ENCODE results near the gene MYOG. TPM values are rescaled to one million over a fixed set of nuclear protein-coding genes. Genes with fewer than 3 reads are reported as not detected.

Gene MYOG
- total RNA-seq, 2 experiments from 2014 or later, result not detected

DNA sequence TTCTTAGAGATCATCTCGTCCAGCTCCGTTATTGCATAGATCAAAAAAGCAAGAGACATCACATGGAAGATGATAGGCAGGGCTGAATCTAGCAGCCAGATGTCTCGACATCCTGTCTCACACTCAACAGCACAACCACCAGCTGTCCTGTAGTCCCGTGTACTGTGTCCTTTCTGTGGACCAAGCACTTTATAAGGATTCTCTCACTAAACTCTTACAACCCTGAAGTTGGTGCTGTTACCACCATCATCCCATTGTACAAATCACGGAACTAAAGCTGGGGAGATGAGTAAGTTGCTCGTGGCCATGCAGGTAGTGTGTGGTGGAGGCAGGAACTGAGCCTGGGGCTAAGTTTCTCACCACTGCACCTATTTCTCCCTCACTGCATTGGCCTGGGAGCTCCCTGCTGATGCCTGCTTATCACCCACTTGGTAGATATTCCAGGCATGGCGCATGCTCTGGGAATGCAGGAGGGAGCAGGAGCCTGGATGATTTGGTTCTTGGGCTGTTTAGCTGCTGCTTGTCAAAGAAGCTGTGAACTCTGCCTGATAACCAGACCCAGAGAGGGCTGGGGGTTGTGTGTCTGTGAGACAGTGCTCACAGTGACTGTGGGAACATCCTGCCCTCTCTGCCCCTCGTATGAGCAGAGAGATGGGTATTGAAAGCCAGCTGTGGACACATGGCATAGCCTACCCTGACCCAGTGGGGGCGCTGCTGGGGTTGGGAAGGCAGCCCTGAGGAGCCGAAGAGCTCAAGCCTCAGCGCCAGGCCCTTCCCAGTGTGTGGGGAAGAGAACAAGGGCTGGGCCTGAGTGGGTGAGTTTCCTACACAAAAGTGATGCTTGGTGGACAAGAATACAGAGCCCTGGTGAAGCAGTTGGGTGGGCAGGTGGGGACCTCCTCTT is 46.0 kb downstream of the MYOG start:
- H3K36me3 Mint-ChIP-seq (ENCODE audit: low read depth), result peaks cover 5% of the 10 kb centered on the region

DNA sequence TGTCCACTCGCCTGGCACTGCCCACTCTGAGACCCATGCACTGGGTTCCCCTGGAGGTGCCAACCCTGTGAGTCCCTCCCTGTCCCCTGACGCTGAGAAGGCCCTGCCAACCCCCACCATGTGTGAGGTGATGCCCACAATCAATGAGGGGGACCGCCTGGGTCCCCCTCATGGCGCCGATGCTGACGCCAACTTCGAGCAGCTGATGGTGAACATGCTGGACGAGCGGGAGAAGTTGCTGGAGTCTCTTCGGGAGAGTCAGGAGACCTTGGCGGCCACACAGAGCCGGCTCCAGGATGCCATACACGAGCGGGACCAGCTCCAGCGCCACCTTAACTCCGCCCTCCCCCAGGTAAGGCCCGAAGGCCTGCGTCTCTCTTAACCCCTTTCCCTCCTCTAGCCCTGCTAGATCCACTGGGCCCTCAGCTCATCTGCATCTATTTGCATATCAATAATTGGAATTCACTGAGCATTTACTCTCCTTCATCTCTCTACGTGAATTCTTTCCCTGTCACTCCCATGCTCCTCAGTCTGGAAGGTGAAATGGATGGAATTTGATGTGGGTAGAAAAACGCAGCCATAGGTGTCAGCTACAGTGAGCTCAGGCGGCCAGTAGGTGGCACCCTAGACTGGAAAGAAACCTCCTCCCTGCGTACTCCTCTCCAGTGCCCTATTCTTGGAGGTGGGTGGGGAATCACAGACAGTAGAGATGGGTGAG is 46.8 kb downstream of the MYOG start:
- peak; percentile 67 for DNase-seq
- Mint-ChIP-seq H3K4me1 (peaks cover 10% of the 10 kb centered on the region), H3K9me3 (no peaks in the 10 kb centered on the region), H3K36me3 (ENCODE audit: low read depth) (peaks cover 4% of the 10 kb centered on the region), H3K27ac (no peak overlapping the region), H3K27me3 (no peaks in the 10 kb centered on the region), H3K4me3 (no peak overlapping the region)
- POLR2A ChIA-PET, result interaction anchor here (1.2 kb wide), 1 partner anchor 16 kb away, joined by 3 read pairs; no protein-coding TSS in a partner anchor
- CTCF ChIA-PET, result interaction anchor here (0.5 to 5.5 kb wide), 40 partner anchors 9 to 873 kb away, joined by 3 to 105 read pairs (median 4); partner anchors contain the start of gene PPFIA4

More for the DNA sequence above, 46.0 kb downstream of the MYOG start:
- H3K9me3 Mint-ChIP-seq, result no peaks in the 10 kb centered on the region
- CTCF ChIA-PET, result interaction anchor here (0.5 to 5.5 kb wide), 45 partner anchors 9 to 874 kb away, joined by 3 to 105 read pairs (median 4); partner anchors contain the start of gene PPFIA4
- no peak overlapping the region for H3K4me3 Mint-ChIP-seq
- POLR2A ChIA-PET, result interaction anchor here (0.6 to 1.4 kb wide), 3 partner anchors 10 to 160 kb away, joined by 3 read pairs; no protein-coding TSS in a partner anchor
- DNase-seq, result no peak
- H3K4me1 Mint-ChIP-seq, result peaks cover 10% of the 10 kb centered on the region
- no peaks in the 10 kb centered on the region for H3K27me3 Mint-ChIP-seq
- H3K27ac Mint-ChIP-seq, result no peak overlapping the region

DNA sequence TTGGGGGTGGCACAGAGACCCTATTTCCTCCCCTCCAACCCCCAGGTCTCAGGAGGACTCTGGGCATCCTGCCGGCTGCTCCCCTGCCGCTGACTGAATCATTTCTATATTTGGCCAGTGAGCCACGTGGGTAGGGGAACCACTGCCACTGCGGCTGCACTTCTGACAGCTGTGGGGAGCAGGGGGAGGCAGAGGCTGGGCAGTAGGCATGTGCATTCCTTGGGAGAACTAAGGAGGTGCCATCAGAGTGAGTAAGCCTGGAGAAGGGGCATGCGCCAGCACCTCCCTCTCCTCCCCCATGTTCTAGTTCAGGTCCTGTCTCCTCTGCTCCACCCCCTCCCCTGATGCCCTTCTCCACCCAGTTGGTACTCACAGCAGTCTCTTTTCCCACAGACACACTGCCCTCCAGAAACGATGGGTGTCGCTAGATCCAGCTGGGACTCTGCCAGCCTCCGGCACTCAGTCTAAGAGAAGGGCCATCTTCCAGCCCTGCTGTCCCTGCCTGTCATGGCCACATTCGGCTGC is 47.5 kb downstream of the MYOG start:
- Mint-ChIP-seq H3K4me1 (peaks cover 10% of the 10 kb centered on the region), H3K27me3 (no peaks in the 10 kb centered on the region), H3K4me3 (no peak overlapping the region), H3K9me3 (no peaks in the 10 kb centered on the region), H3K36me3 (ENCODE audit: low read depth) (peaks cover 4% of the 10 kb centered on the region), H3K27ac (no peak overlapping the region)
- CTCF ChIA-PET, result interaction anchor here (0.9 to 5.5 kb wide), 14 partner anchors 8 to 367 kb away, joined by 3 to 105 read pairs (median 12); partner anchors contain the start of gene PPFIA4
- no peak for DNase-seq
- POLR2A ChIA-PET, result no interaction called here

DNA sequence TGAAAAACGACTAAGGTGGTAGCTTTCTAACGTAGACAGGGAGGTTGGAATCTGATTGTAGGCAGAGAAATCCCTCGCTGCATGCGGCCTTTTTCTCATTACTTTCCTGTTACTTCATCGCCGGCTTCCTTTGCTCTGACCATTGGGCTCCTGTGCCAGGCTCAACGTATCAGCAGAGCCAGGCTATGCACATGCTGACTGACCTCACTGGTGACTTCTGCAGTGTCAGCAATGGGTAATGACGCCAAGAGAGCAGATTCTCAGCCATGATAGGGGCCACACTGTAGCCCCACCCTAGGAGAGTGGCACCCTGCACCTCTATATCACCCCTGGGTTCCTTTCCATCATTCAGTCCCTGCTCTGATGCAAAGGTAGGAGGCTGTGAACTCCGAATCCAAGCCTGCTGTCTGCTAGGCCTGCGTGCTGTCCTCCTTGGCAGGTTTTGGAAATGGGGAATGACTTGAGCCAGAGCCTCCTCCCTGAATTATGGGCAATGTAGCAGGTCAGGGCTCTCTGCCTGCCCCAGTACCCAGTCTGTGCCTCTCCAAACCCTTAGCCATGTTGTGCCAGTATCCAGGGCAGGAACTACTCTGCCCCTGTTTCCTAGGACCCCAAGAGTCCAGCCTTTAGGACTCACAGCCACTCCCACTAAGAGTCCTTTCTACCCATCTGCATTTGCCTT is 48.2 kb downstream of the MYOG start:
- peaks cover 4% of the 10 kb centered on the region for H3K36me3 Mint-ChIP-seq (ENCODE audit: low read depth)
- no peak overlapping the region for H3K4me3 Mint-ChIP-seq
- no peak for DNase-seq
- H3K27me3 Mint-ChIP-seq, result no peaks in the 10 kb centered on the region
- POLR2A ChIA-PET, result no interaction called here
- H3K4me1 Mint-ChIP-seq, result peaks cover 10% of the 10 kb centered on the region
- CTCF ChIA-PET, result no interaction called here
- no peak overlapping the region for H3K27ac Mint-ChIP-seq
- H3K9me3 Mint-ChIP-seq, result no peaks in the 10 kb centered on the region

DNA sequence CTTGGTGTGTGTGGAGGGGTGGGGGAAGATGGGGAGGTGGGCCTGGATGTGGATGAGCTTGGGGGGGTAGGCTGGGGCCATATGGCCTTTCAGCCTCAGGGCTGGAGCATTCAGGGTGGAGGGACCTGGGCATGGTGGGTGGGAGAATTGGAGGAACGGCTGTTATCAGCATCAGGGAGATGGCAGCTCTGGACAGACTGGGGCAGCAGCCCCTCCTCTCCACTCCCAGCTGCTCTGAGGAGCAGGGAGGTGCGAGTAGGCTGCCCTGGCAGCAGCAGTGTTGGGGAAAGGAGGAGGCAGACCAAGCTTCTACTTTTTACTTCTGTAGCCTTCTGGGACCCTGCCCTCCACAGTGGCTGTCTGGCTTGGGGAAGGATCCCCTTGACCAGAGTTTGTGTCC is 49.3 kb downstream of the MYOG start:
- H3K4me3 Mint-ChIP-seq, result no peak overlapping the region
- CTCF ChIA-PET, result interaction anchor here (1.0 kb wide), 1 partner anchor 180 kb away, joined by 3 read pairs; no protein-coding TSS in a partner anchor

DNA sequence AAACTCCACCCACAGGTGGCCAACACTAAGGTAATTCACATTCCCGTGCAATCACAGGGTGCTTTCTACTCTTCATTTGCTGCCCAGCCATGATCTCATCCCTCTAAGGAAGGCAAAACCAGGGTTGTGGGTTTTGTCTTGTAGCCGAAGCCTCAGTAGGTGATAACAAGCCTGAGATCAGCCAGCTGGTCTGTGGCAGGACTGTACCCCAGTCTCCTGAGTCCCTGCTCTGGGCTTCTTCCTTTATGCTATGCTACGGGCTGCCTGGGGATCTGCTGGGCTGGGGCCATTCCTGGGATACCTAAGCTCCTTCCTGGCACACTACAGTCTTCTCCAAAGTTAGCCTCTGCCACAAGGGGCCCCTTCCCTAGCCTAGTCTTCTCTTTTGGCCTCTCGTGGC is 49.7 kb downstream of the MYOG start:
- Mint-ChIP-seq H3K27me3 (no peaks in the 10 kb centered on the region), H3K27ac (no peak overlapping the region), H3K4me3 (no peak overlapping the region), H3K4me1 (peaks cover 10% of the 10 kb centered on the region), H3K9me3 (no peaks in the 10 kb centered on the region), H3K36me3 (ENCODE audit: low read depth) (peaks cover 4% of the 10 kb centered on the region)
- POLR2A ChIA-PET, result no interaction called here
- CTCF ChIA-PET, result interaction anchor here (1.0 kb wide), 1 partner anchor 180 kb away, joined by 3 read pairs; no protein-coding TSS in a partner anchor
- DNase-seq, result no peak

More for the DNA sequence above, 49.3 kb downstream of the MYOG start:
- Mint-ChIP-seq H3K36me3 (ENCODE audit: low read depth) (peaks cover 4% of the 10 kb centered on the region), H3K27me3 (no peaks in the 10 kb centered on the region), H3K27ac (no peak overlapping the region), H3K9me3 (no peaks in the 10 kb centered on the region), H3K4me1 (peaks cover 10% of the 10 kb centered on the region)
- POLR2A ChIA-PET, result no interaction called here
- DNase-seq, result no peak

DNA sequence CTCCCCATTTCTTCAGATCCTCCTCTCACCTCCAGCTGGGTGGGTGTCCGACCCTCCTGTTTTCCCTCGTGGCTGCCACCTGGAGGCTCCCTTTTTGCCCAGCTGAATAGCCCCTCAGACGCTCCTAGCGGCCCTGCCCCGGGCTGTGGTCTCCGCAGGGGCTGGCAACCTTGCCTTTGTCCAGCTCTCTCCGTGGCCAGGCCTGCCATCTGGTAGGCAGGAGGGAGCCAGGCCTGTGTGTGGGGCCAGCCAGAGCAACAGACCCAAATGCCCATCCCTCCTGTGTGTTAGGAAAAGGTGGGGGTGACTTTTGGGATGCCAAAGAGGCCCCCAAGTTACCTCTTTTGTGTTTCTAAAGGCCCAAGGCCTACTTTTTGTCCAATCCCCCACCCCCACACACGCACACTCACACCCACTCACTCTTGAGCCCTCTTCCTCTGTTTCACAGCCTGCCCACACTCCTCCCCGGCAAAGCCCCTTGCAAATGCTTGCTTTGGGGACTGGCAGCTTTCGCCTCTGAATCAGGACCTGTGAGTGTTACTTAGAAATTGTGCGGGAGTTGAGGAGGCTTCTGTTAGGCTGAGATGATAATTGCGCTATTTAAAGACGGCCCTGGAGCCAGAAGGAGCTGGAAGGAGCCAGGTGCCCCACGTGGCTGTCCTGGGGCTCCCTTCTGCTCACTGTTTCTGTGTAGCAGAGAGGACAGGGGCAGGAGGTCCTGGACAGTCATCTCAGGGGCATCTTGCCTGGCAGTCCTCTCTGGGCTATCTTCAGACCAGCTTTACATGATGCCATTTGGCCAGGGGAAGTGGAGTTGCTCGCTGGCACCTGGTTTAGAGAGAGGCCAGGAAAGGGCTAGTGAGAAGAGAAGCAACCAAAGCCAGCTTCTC is 50.5 kb downstream of the MYOG start:
- no peak overlapping the region for H3K27ac Mint-ChIP-seq
- no peak overlapping the region for H3K4me3 Mint-ChIP-seq
- no peak for DNase-seq
- POLR2A ChIA-PET, result no interaction called here
- H3K27me3 Mint-ChIP-seq, result no peaks in the 10 kb centered on the region
- peaks cover 10% of the 10 kb centered on the region for H3K4me1 Mint-ChIP-seq
- CTCF ChIA-PET, result interaction anchor here (1.8 to 1.9 kb wide), 2 partner anchors 137 to 181 kb away, joined by 8 to 10 read pairs; no protein-coding TSS in a partner anchor
- H3K36me3 Mint-ChIP-seq (ENCODE audit: low read depth), result peaks cover 4% of the 10 kb centered on the region
- no peaks in the 10 kb centered on the region for H3K9me3 Mint-ChIP-seq

DNA sequence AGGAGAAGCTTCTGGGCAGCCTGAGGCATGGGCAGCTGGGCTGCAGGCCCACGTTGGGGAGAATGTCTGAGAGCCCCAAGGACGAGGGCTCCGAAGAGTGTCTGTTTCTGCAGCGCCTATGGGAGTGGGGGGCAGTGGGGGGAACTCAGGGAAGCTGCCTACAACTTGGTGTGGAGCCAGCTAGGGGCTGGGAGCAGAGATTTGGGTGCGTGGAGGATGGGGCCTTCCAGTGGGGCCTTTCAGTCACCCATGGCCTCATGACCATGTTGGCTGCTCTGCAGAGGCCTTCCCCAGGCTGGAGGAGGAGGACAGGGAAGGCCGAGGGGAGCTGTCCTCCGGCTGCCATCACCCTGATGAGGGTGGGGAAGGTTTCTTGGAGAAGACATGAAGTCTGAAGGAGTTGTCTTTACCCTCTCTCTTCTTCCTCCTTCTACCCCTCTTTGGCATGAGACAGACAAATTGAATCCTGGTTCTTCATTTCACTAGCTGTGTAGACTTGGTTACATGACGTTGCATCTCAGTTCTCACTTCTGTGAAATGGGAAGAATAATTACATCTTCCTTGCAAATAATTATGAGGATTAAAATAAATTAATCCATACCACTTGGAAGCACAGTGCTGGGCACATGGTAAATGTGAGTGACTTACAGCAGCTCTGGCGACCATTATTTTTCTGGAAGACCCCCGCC is 51.2 kb downstream of the MYOG start:
- Mint-ChIP-seq H3K36me3 (ENCODE audit: low read depth) (peaks cover 4% of the 10 kb centered on the region), H3K27ac (no peak overlapping the region), H3K4me1 (peaks cover 10% of the 10 kb centered on the region), H3K27me3 (no peaks in the 10 kb centered on the region), H3K4me3 (no peak overlapping the region), H3K9me3 (no peaks in the 10 kb centered on the region)
- no peak for DNase-seq
- ChIA-PET POLR2A (interaction anchor here (1.5 kb wide), 1 partner anchor 28 kb away, joined by 5 read pairs; the partner anchor contains the start of gene TMEM183A), CTCF (interaction anchor here (1.8 to 1.9 kb wide), 2 partner anchors 138 to 182 kb away, joined by 8 to 10 read pairs; no protein-coding TSS in a partner anchor)

DNA sequence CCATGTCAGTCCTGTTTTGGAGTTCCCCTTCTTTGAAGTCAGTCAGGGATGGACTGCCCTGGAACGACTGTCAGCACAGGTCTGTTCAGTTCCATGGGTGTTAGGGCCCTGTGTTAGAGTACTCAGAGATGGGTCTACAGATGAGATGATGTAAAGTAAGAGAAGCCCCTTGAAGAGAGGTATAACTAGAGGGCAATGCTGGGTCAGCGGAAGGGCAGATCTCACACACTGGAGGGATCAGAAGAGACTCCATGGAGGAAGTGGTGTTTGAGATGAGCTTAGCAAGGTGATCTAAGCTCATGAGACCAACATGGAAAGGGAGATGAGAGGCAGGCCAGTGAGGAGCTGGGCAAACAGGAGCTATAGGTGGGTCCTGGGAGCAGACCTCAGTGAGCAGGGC is 51.9 kb downstream of the MYOG start:
- Mint-ChIP-seq H3K4me1 (peaks cover 6% of the 10 kb centered on the region), H3K4me3 (no peak overlapping the region), H3K9me3 (no peaks in the 10 kb centered on the region), H3K27me3 (no peaks in the 10 kb centered on the region), H3K36me3 (ENCODE audit: low read depth) (no peaks in the 10 kb centered on the region), H3K27ac (no peak overlapping the region)
- POLR2A ChIA-PET, result interaction anchor here (1.5 kb wide), 1 partner anchor 27 kb away, joined by 5 read pairs; the partner anchor contains the start of gene TMEM183A
- DNase-seq, result no peak
- CTCF ChIA-PET, result interaction anchor here (1.8 to 1.9 kb wide), 2 partner anchors 139 to 182 kb away, joined by 8 to 10 read pairs; no protein-coding TSS in a partner anchor

DNA sequence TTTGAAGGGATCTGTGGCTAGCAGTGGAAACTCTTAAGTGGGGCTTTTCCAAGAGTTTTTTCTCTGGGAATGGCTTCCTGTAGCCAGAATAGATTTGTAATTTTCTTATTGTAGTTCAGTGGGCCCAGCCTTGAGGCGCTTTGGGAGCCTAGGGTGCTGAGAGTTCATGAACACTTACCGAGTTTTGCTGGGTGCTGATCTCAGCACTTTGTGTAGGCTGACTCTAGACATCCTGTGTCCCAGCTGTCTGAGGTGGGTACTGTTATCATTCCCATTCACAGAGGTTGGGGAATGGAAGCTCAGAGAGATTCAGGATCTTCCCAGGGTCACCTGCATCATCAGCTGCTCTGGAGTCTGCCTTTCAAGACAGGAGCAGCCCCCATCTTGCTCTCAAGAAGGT is 52.5 kb downstream of the MYOG start:
- Mint-ChIP-seq H3K4me3 (no peak overlapping the region), H3K27me3 (peaks cover 3% of the 10 kb centered on the region), H3K36me3 (ENCODE audit: low read depth) (no peaks in the 10 kb centered on the region), H3K9me3 (no peaks in the 10 kb centered on the region), H3K27ac (no peak overlapping the region), H3K4me1 (peaks cover 8% of the 10 kb centered on the region)
- POLR2A ChIA-PET, result interaction anchor here (1.5 kb wide), 1 partner anchor 26 kb away, joined by 5 read pairs; the partner anchor contains the start of gene TMEM183A
- CTCF ChIA-PET, result interaction anchor here (1.8 kb wide), 1 partner anchor 139 kb away, joined by 10 read pairs; no protein-coding TSS in a partner anchor
- DNase-seq, result no peak
